Natural killer cell (primary cell): ENCODE data around the gene SLC2A13. TPM values are rescaled to one million over a fixed set of nuclear protein-coding genes. Genes with fewer than 3 reads are reported as not detected.

Experiments
- ATAC-seq, 3 donors: fragments of 150-1000 bp in 2 of 3; fragments of 200-7000 bp in 1 of 3; cut with Tn5 transposase; 1 replicate in 1 of 3; 2 replicates in 2 of 3; pipeline ENCODE4 v1.10.0; 2021; ENCODE audit warnings: mild to moderate bottlenecking in 2 of 3, moderate library complexity in 2 of 3
- DNase-seq, 2 donors: peaks; one replicate each; pipeline versions ENCODE4 v3.0.0 to v3.0.0-alpha.2; 2013 to 2021; ENCODE audit warnings: mixed read lengths in 1 of 2
- H3K27ac ChIP-seq: one replicate; pipeline ENCODE4 v1.5.1; 2013; ENCODE audit warnings: mild to moderate bottlenecking, low read length
- H3K27me3 ChIP-seq: one replicate; pipeline ENCODE4 v1.6.1; 2013; ENCODE audit warnings: low read length; ENCODE audit not compliant: control insufficient read depth, insufficient read depth
- H3K36me3 ChIP-seq: one replicate; pipeline ENCODE4 v1.6.1; 2013; ENCODE audit warnings: low read length; ENCODE audit not compliant: control insufficient read depth, insufficient read depth
- H3K4me1 ChIP-seq: one replicate; pipeline ENCODE4 v1.6.1; 2013; ENCODE audit warnings: low read length; ENCODE audit not compliant: control insufficient read depth, insufficient read depth
- H3K4me3 ChIP-seq: one replicate; pipeline ENCODE4 v1.5.1; 2013; ENCODE audit warnings: low read length
- H3K9me3 ChIP-seq: one replicate; pipeline ENCODE4 v1.6.1; 2013; ENCODE audit warnings: low read length; ENCODE audit not compliant: control insufficient read depth, insufficient read depth
- H3K27ac Mint-ChIP-seq, 2 donors: one replicate each; pipeline ENCODE4 v1.8.0; 2022; ENCODE audit warnings: mild to moderate bottlenecking in 2 of 2, mixed read lengths in 2 of 2, moderate library complexity in 1 of 2
- H3K27me3 Mint-ChIP-seq, 2 donors: one replicate each; pipeline ENCODE4 v1.8.0; 2022; ENCODE audit warnings: low read depth in 2 of 2, mixed read lengths in 2 of 2
- H3K36me3 Mint-ChIP-seq: one replicate; pipeline ENCODE4 v1.8.0; 2022; ENCODE audit warnings: mixed read lengths
- H3K4me1 Mint-ChIP-seq, 2 donors: one replicate each; pipeline ENCODE4 v1.8.0; 2022; ENCODE audit warnings: mixed read lengths in 2 of 2
- H3K4me3 Mint-ChIP-seq: one replicate; pipeline ENCODE4 v1.8.0; 2022; ENCODE audit warnings: mild to moderate bottlenecking, moderate library complexity, mixed read lengths
- H3K9me3 Mint-ChIP-seq, 2 donors: one replicate each; pipeline ENCODE4 v1.8.0; 2022; ENCODE audit warnings: mixed read lengths in 2 of 2
- WGBS: methylation state at CpG from one replicate; pipeline ENCODE4 v1.1.7; 2013; ENCODE audit warnings: missing lambda C conversion rate; ENCODE audit not compliant: insufficient coverage; 5-methylcytosine and 5-hydroxymethylcytosine counted together
- intact Hi-C: fragments of 100-400 bp; cut with micrococcal nuclease; formaldehyde crosslinking; loops from one replicate; pipeline ENCODE4 v1.14.2; 2022
- total RNA-seq, 4 donors: library from RNA; stranded (reverse); fragments of 120-200 nt in 1 of 4; gene quantifications; one replicate each; pipeline versions ENCODE4 v1.2.3 to v1.2.4, GENCODE V29; 2013 to 2022
- TF ChIP-seq, protein P1 (sequence below): fragments of 200-600 bp; IDR thresholded peaks from one replicate; pipeline ENCODE4 v1.8.0; 2022; ENCODE audit warnings: antibody characterized with exemption

Gene SLC2A13
- total RNA-seq, 3 donors from 2014 or later (not counting 1 experiment from before 2014, with no cell fraction given) = 6.0 to 10.9 (median 8.7) TPM

DNA sequence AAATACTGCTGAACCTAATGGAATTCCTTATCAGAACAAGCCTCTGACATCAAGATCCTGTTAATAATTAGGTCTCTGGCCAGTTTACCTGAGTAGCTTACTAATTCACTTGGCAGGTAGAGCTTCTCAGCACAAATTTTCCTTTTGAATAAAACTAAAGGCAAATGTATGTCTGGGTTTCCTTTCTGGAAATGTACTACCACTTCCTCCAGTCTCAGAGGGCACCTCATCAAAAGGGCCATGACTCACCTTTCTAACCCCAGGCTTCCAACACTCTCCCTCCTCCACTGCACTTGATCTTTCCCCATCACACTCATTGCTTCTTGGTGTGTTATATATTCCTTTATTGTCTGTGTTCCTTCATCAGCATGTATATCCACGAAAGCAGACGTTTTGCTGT lies 90.5 kb downstream of the SLC2A13 start:
- Histone ChIP-seq H3K4me1 (peaks cover 5% of the 10 kb centered on the region), H3K4me3 (no peak overlapping the region), H3K9me3 (no peaks in the 10 kb centered on the region), H3K36me3 (no peaks in the 10 kb centered on the region), H3K27ac (no peak overlapping the region), H3K27me3 (no peaks in the 10 kb centered on the region)
- TF ChIP-seq, protein P1, sequence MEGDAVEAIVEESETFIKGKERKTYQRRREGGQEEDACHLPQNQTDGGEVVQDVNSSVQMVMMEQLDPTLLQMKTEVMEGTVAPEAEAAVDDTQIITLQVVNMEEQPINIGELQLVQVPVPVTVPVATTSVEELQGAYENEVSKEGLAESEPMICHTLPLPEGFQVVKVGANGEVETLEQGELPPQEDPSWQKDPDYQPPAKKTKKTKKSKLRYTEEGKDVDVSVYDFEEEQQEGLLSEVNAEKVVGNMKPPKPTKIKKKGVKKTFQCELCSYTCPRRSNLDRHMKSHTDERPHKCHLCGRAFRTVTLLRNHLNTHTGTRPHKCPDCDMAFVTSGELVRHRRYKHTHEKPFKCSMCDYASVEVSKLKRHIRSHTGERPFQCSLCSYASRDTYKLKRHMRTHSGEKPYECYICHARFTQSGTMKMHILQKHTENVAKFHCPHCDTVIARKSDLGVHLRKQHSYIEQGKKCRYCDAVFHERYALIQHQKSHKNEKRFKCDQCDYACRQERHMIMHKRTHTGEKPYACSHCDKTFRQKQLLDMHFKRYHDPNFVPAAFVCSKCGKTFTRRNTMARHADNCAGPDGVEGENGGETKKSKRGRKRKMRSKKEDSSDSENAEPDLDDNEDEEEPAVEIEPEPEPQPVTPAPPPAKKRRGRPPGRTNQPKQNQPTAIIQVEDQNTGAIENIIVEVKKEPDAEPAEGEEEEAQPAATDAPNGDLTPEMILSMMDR = no peak
- Mint-ChIP-seq H3K4me3 (no peak overlapping the region), H3K9me3 (no peaks in the 10 kb centered on the region), H3K36me3 (no peaks in the 10 kb centered on the region), H3K27ac (no peak overlapping the region), H3K4me1 (peaks cover 10 to 16% of the 10 kb centered on the region in 2 donors), H3K27me3 (no peaks in the 10 kb centered on the region)
- no peak for DNase-seq
- intact Hi-C loops = no loop called here
- no peak for ATAC-seq
- 67% methylated on average over 1 of the region's 2 CpGs for WGBS

DNA sequence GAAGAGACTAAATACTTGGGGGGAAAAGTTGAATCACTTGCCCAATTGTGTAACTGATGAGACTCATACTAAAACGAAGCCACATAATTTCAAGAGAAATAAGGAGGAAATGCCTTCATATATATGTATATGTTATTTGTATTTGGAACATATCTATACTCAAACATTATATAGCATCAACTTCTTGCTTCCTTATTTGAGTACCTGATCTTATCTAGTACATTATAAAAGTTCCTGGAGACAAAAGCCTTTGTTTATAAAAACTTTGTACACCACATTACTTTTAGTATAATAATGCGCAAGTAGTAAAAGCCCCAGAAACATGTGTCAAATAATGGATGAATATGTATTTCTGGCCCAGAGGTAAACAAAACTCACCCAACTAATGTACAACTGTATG lies 92.0 kb downstream of the SLC2A13 start:
- H3K27me3 ChIP-seq = no peaks in the 10 kb centered on the region
- no peaks in the 10 kb centered on the region for H3K9me3 ChIP-seq
- WGBS = no CpG with 5 or more reads among the region's 2 CpGs
- Mint-ChIP-seq H3K36me3 (no peaks in the 10 kb centered on the region), H3K4me1 (peaks cover 10 to 16% of the 10 kb centered on the region in 2 donors), H3K27ac (no peak overlapping the region), H3K27me3 (no peaks in the 10 kb centered on the region), H3K9me3 (no peaks in the 10 kb centered on the region), H3K4me3 (no peak overlapping the region)
- H3K4me3 ChIP-seq = no peak overlapping the region
- intact Hi-C loops = no loop called here
- H3K27ac ChIP-seq = no peak overlapping the region
- no peak for ATAC-seq
- peaks cover 5% of the 10 kb centered on the region for H3K4me1 ChIP-seq
- no peaks in the 10 kb centered on the region for H3K36me3 ChIP-seq
- DNase-seq = no peak
- TF ChIP-seq, protein P1 = no peak

DNA sequence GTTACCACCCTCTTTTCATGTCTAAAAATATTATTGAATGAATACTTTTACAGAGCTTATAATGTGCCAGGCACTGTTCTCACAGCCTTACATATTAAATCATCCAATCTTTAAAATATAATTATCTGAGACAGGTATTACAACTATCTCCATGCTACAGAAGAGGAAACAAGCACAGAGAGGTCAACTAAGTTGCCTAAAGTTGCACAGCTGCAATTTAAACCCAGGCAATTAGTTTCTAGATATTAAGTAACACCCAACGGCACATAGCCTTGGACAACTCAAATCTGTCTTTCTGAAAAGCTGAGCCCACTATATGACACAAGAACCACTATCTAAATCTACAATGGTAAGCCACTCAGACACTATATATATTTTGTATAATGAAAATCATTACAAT lies 92.6 kb downstream of the SLC2A13 start:
- no peak overlapping the region for H3K27ac ChIP-seq
- H3K4me3 Mint-ChIP-seq = no peak overlapping the region
- ATAC-seq (no peak), DNase-seq (no peak)
- no peak overlapping the region for H3K27ac Mint-ChIP-seq
- H3K9me3 ChIP-seq = no peaks in the 10 kb centered on the region
- H3K27me3 ChIP-seq = no peaks in the 10 kb centered on the region
- intact Hi-C loops = no loop called here
- no peaks in the 10 kb centered on the region for H3K36me3 ChIP-seq
- H3K4me1 ChIP-seq = peaks cover 5% of the 10 kb centered on the region
- no peaks in the 10 kb centered on the region for H3K9me3 Mint-ChIP-seq
- no CpG with 5 or more reads among the region's 1 CpG for WGBS
- H3K4me3 ChIP-seq = no peak overlapping the region
- TF ChIP-seq, protein P1 = no peak
- peaks cover 10 to 16% of the 10 kb centered on the region in 2 donors for H3K4me1 Mint-ChIP-seq
- no peaks in the 10 kb centered on the region for H3K27me3 Mint-ChIP-seq
- no peaks in the 10 kb centered on the region for H3K36me3 Mint-ChIP-seq

DNA sequence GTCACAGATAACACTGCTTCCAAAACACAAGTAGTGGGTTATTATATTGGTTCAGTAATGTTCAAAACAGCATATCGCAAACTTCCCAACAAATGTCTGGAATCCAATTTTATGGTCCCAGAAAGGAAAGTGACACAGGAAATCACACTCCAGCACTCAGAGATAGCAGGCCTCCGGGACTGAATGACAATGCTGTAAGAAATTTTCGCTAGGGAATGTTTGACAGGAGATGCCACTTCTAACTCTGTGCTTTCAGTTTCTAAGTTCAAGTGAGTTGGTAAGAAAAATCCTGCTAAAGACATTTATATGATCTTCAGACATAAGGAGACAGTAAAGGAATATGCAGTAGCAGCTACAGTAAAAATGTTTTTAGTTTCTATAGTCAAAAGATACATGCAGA lies 93.2 kb downstream of the SLC2A13 start:
- peaks cover 5% of the 10 kb centered on the region for H3K4me1 ChIP-seq
- TF ChIP-seq, protein P1 = no peak
- no peak overlapping the region for H3K27ac Mint-ChIP-seq
- H3K9me3 Mint-ChIP-seq = no peaks in the 10 kb centered on the region
- no peak overlapping the region for H3K4me3 ChIP-seq
- WGBS = 70% methylated on average over 3 of the region's 3 CpGs
- no peaks in the 10 kb centered on the region for H3K36me3 ChIP-seq
- no peak overlapping the region for H3K4me3 Mint-ChIP-seq
- no peak overlapping the region for H3K27ac ChIP-seq
- intact Hi-C loops = no loop called here
- no peaks in the 10 kb centered on the region for H3K36me3 Mint-ChIP-seq
- H3K27me3 Mint-ChIP-seq = no peaks in the 10 kb centered on the region
- H3K4me1 Mint-ChIP-seq = peaks cover 10 to 16% of the 10 kb centered on the region in 2 donors
- H3K9me3 ChIP-seq = no peaks in the 10 kb centered on the region
- no peak for ATAC-seq
- H3K27me3 ChIP-seq = no peaks in the 10 kb centered on the region
- DNase-seq = no peak
